Kidney capillary endothelial cell (primary cell): Measurements from ENCODE around the gene IRAK1.

Experiments used
- DNase-seq: peaks from one replicate; pipeline ENCODE4 v3.0.0-alpha.2; 2018; ENCODE audit warnings: low spot score

IRAK1 gene

DNA sequence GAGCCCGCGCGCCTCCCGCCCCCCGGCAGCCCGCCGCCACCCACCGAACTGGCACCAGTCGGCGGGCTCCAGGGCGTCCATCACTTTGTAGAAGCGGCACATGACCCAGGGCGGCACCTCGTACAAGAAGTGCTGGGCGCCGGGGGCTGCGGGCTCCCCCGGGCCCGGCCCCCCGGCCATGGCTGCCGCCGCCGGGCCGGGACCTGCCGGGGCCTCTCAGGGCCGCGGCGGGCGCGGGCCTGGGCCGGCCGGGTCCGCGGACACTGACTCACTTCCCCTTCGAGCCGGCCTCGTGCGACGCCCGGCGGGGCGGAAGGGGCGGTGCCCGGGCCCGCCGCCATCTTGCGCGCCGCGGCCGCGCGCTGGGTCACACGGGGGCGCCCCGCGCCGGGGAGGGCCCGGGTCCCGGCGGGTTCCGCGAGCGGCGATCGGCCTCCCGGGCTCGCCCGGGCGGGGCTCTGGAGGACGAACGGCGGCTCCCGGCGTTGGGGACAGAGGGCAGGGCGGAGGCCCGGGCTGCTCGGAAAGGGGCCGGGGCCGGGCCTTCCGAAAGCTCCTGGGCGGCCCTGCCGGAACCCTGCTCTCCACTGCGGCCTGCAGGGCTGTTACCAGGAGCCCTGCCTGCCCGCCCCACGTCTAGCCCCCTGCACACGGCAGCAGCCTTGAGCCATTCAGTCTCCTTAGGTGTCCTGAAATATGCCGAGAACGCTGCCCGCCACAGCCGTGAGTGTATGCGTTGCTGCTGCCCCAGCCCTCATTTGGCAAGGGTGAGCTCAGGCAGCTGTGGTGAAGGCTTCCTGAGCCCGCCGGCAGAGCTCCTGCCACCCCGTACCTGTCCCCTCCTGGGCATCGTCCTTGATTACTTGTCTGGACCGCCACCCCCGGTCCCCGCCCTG lies at the start of gene IRAK1:
TSS of gene IRAK1 (minus strand) at position 270 of the 896 bp plus-strand sequence. CDS start at position 180, 90 bp downstream.
- DNase-seq = peak; percentile 51

DNA sequence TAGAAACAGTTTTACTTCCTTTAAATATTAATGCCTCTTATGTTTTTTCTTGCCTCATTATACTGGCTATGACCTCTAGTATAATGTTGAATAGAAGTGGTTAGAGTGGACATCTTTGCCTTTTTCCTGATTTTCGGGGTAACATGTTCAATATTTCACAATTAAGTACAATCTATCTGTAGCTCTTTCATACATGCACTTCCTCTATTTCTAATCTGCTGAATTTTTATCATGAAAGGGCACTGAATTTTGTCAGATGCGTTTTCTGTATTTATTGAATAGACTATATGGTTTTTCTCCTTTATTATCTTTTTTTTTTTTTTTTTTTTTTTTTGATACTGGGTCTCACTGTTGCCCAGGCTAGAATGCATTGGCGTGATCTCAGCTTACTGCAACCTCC lies 48.9 kb upstream of the IRAK1 start:
- DNase-seq = no peak

DNA sequence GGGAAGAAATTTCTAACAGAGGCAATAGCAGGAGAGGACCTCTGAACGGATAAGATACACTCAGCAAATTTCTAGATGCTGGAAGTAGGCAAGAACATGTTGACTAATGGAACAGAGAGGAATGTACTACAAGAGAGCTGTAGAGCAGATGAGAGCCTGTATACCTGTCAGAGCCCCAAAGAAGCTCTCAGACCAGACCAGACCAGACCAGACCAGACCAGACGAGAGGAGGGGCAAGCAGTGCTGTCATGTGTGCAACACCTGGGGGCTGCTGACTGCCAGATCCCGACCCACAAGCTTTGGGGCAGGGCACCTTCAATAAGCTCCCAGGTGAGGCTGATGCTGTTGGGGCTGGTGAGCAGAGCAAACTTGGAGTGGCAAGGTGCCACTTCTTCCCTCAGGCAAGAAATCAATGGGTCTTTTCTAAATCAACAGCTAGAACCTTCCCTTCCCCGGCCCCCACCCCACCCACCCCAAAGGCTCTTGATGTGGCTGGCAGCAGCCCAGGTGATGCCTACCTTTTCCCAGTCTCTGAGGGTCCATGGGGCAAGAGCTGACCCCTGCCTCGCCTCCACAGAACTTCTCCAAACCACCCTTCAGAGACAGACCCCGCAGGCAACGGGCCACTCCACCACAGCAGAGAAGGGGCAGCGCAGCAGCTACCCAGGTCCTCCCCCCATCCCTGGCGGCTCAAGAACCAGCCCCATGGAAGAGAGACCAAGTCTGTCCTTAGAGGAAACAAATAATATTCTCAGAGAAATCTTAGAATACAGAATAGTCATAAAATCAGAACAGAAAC lies 45.1 kb upstream of the IRAK1 start:
- no peak for DNase-seq

DNA sequence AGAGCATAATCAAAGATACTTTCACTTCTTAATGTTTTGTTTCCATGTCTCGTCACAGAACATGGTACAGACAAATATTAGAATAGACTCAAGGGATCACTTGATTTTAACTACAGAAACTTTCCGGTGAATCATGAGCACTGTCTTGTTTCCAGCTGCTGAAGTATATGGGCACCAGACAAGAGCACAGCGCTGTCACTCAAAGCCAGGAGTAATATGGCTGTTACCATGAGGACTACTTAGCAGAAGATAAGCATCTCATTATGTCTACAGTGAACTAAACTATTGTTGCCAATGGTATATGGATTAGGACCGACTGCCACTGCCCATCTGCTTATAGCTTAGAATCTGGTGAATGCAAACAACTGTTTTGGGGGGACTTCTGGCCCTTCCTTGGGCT lies 43.5 kb upstream of the IRAK1 start:
- no peak for DNase-seq

DNA sequence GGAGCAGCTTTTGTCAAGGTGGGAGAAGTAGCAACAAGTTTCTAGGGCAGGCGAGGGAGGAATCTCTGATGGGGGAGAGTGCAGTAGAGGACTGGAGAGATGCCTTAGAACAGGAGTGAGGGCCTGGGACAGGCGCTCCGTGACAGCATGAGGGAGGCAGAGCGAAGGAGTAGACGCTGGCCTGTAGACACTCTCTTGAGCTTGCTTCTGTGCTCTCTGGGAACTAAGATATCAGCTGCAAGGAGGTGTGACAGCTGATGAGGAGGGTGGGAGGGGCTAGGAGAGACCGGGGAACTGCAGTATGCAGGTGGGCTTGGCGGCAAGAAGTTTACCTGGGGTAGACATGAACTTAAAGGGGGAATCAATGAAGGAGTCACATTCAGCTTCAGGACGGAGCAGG lies 42.1 kb upstream of the IRAK1 start:
- no peak for DNase-seq

DNA sequence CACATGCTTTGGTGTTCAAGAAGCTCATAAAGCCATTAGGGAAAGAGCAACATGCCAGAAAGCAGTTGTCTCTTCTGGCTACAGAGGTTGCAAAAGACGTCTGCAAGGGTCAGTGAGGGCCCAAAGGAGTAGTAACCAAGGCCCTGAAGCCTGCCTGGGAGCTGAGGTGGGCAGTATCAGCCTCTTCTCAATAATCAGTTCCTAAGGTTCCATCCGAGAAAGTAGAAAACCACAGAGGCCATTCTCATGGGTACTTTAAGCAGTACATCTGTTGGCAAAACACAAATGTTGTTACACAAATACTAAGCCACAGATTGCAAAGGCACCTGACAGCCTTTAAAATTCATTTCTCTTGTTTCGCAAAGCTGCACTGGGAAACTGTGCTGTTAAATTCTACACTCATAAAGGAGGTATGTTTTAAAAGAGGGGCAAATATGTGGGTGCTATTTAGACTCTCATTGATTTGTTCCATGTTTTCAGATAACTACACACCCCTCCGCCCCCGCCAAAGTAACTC lies 40.1 kb upstream of the IRAK1 start:
- no peak for DNase-seq

DNA sequence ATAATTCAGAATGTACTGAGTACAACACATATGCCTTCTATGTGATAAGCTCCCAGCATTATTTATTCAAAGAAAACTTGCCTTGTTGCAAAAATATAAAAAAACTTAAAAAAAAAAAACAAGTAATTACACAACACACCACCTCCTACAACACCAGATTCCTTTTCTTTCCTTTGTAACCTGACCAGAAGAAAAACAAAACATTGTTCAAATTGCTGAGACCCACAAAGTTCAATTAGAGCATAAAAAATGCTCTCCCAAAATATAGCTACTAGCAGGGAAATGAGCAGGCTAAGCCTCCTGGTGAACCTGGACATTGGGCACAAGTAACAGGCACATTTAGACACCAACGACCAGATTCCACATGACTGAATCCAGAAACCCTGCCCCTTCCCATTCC lies 39.5 kb upstream of the IRAK1 start:
- no peak for DNase-seq

DNA sequence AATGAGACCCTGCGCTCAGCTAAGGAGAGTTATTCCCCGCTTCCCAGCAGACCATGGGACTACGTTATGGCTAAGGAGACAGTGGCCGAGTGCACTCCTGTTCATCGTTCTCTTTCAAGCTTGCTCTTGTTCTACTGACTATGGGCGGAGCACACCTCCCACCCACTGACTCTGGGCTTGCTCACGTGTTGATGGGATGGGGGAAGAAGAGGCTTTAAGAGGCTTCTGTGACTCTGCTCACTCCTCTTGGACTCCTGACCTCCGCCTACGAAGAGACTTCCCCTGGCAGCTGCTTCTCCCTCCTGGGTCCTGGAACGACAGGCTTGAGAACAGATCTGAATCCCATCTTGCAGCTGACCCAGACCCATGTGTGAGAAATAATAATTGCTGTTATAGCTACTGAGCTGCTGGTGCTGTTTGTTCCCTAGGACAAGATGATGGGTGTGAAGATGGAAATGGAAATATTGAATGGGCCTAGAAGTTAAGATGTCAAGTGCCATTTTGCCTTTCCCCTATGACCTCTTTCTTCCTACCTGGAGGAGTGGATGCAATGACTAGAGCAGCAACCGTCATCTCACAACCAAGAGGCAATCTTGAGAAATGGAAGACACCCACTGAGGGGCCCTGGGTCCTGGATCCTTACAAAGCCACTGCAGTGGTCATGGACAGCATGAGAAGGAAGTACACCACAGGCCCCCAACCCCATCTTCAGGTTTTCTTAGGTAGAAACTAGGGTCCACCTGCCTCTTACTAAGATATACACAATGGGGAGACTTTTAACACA lies 38.7 kb upstream of the IRAK1 start:
- DNase-seq = no peak

DNA sequence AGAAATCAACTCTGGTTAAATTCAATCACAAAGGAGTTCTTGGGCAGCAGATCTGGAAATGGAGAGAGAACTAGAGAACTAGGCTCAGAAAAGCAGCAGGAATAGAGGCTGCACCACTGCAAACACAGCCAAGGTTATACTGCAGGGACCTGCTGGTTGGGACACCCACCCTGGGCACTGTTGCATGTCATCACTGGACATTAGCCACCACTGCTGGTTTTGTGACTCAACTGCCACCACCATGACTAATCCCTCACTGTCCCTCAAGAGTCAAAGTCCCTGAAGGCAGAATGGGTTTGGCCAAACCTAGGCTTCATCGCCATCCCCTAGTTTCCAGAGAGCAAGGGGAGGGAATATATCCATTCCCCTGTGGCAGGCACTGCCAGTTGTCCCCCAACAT lies 38.1 kb upstream of the IRAK1 start:
- no peak for DNase-seq

DNA sequence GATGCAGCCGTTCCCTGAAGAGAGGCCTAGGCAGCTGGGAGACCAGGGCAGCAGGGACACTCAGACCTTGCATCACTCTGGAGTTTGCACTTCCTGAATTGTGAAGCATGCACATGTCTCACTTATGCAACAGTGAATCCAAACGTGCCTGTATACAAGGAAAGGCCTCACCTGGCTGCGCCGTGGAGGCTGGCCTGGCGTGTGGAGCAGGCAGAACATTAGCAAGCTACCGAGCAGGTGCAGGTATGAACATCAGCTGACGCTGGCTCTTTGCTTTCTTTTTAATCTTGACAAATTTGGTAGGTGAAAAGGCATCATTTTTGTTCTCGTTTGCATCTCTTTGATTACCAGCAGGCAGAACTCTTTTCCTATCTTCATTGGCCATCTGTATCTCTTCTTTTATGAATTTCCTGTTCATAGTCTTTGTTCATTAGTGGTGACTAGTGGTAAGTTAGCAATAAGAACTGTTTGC lies 37.1 kb upstream of the IRAK1 start:
- no peak for DNase-seq

DNA sequence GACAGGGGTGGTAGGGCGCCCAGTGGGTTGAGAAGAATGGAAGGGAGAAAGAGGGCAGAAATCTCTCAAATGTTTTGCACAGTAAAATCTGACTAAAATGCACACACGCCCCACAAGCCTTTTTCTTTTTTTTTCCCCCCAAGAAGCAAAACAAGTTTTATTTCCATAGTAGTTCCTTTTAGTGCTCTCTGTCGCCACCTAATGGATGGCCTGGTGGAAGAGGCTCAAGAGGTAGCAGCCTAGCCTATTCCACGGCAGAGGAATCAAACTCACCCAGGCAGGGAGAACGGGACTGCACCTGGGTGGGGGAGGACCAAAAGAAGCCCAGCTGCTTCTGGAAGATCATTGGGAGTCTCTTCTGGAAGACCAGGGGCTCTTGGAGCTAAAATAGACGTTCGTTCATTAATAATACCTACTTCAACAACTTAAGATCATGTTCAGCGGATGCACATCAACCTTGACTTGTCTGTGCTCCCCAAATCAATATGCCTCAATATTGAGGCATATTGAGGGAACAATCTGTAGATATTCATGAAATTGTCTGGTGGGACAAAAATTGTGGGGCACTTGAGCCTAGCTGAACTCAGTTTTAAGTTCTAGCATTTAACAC lies 31.6 kb upstream of the IRAK1 start:
- peak; percentile 55 for DNase-seq

DNA sequence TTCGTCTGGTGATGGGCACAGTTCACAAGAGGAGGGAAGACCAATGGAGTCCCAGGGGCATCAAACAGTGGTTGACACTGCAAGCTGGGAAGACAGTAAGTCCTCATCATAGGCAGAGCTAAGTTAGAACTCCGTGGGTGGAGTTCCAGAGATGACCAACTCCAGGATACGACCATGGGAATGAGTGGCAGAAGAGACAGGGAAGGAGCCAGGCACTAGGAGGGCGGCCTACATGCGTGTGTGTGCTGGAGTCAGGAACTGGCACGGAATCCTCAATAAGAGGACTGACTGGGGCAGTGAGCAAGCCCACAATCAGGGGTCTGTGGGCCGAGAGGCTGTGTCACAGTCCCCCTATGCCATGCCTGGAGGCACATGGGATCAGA lies 30.4 kb upstream of the IRAK1 start:
- DNase-seq = no peak

DNA sequence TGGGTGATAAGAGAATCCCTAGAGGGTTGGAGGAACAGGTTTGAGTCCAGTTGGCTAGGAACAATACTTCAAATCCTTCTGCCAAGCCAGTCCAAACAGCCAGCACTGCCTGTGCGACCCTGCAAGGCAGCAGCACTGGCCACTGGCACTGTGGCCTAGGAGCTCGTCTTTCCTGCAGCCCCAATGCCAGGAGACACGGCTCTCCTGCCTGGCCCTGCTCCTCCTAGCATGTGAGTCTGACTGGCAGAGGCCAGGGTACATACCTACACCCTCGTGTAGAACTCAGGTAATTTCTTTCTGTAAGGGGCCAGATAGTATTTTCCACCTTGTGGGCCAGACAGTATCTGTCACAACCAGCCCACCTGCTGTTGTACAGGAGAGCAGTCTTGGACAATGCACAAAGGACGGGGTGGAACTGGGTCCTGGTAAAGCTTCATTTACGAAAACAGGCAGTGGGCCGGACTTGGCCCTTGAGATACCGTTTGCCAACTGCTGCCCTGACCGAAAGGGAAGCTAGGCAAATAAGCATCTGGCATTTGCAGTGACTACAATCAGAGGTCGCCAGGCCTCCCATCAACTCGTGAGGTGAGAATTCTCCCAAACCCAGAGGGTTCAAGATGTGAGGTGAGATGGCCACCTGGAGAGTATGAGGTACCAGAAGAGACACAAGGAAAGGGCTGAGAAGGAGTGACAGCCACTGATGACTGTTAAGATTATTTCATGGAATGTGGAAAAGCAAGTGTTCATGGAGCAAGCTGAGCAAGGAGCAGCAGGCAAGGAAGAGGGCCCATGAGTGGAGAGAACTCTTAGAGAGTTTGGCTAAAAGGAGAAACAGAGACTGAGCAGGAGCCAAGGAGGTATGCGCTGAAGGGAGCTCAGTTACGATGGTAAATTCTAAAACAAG lies 29.8 kb upstream of the IRAK1 start:
- no peak for DNase-seq

DNA sequence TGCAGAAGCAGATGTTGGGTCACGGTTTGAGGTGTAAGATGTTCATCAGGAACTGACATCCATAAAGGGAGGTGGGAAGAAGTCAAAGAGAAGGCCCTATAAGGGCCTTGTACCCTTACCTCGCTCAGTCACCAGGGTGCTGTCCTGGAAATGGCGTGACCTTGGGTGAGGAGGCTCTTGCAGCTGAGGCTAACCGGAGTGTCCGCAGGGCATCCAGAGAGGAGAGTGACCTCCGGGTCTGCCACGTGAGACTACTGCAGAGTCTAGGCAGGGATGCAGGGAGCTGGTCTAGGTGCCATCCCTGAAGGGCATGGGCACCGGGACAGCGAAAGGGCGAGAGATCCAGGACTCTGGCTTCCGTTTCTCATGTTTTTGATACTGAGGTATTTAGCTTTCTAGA lies 28.7 kb upstream of the IRAK1 start:
- DNase-seq = no peak

DNA sequence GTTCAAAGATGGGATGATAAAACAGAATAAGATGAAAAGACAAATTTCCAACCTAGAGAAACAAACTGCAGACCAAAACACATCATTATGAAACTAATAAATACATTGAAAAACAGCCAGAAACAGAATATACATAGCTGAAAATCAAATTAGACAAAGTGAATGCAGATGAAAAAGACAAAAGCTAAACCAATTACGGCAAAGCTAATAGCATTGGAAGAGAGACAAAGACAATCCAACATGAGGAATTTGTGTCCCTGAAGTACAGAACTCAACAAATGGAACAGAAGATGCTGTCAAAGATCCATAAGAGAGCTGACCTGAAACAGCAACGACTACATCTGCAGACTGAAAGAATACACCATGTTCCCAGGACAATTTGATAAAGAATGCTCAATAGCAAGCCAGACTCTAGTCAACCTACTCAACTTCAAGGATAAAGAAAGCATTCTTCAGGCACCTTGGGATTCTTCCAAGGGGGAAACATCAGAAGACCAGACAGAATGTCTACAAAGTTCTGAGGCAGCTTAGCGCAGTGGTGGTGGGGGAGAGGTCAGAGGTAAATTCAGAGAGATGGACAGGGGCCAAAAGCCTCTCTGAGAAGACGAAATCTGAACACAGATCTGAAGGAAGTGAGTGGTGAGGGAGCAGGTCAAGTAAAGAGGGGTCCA lies 27.4 kb upstream of the IRAK1 start:
- DNase-seq = no peak

DNA sequence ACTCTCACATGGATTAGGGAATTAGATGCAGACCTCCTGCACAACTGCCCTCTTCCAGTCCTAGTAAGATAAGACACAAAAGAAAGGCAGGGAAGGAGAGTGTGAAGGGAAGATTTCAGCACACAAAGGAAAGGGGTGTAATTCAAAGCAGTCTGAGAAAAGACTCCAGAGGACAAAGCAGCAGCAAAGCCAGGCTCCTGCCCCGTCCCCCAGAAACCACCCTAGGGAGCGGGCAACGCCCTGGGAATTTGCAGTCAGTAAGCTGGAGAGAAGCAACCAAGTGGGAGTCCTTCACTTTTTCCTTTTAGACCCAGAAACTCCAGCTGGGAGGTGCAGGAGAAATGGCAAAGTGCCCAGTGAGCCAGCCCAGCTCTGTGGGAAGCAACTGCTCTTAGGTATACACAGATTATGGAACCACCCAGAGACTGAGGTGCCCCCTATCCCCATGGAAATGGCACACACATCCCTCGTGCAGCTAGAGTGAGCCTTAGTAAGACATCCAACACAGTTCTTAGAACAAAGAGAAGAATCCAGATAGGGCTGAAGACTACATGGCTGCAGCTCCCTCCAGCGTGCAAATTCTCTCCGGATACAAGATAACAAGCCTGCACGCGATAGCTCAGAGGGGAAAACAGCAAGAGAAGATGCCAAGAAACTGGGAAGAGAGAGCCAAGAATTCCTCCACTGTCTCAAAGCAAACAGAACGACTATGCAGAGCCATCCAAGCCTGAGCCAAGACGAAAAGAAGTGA lies 26.5 kb upstream of the IRAK1 start:
- no peak for DNase-seq

DNA sequence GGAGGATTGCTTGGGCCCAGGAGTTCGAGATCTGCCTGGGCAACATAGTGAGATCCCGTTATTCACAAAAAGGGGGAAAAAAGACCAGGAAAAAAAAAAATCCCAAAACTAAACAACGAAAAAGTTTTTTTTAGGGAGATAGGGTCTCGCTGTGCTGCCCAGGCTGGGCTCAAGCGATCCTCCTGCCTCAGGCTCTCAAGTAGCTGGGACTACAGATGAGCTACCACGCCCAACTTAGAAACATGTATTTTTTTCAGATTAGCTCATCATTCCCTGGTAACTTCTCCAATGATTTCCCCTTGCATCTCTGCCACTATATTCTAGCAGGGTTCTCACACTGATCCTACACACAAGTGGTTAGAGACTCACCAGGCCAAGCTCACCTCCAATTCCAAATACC lies 24.4 kb upstream of the IRAK1 start:
- no peak for DNase-seq

DNA sequence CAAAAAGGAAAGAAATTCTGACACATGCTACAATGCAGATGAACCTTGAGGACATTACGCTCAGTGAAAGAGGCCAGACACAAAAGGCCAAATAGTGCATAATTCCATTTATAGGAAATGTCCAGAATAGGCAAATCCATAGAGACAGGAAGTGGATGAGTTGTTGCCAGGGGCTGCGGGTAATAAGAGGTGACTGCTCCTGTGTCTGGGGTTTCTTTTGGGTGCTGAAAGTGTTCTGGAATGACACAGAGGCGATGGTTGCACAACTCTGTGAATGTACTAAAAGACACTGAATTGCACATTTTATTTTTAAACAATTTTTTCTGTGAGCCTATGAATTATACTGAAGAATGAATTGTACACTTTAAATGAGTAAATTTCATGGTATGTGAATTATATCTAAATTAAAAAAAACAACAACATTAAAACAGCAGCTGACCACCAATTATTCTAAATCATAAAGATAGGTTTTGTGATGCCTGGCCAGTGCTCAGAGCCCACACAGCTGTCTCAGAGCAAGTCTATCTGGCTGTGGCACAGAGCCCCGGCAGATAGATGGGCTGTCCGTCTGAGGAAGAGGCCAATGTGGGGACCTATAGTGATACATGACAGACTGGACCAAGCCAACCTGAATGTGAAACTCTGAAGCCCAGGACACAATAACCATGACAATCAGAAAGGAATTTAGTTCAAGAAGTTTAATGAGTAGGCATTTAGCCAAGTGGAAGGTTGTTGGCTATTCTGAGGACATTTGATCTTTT lies 23.5 kb upstream of the IRAK1 start:
- DNase-seq = no peak

DNA sequence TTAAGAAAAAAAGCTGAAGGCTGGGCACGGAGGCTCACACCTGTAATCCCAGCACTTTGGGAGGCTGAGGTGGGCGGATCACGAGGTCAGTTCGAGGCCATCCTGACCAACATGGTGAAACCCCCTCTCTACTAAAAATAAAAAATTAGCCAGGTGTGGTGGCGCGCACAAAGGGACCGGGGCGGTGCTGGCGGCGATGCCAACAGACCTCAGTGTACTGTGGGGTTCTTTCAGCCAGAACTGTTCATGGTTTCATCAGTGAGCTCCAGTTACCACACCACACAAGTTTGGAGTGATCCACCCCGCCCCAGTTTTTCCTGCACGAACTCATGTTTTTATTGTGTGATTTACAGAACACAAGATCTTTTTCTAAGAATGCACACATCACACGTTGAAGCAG lies 21.2 kb upstream of the IRAK1 start:
- DNase-seq = no peak
